K562 (cell line): ENCODE results near the gene ECHDC1. TPM values are rescaled to one million over a fixed set of nuclear protein-coding genes. Genes with fewer than 3 reads are reported as not detected.

Experiments
- E2F5 ChIP-seq: sonication (generic); formaldehyde crosslinking; IDR thresholded peaks from 2 replicates; pipeline ENCODE4 v1.8.0; 2022; ENCODE audit warnings: mild to moderate bottlenecking, missing genetic modification reagents
- ELF2 ChIP-seq: fragments of 250-450 bp; sonication (Bioruptor Pico); IDR thresholded peaks from 2 replicates; pipeline ENCODE4 v1.5.0; 2021; ENCODE audit warnings: mild to moderate bottlenecking
- GTF2E2 ChIP-seq: fragments of 200-800 bp; sonication (Bioruptor generic); IDR thresholded peaks from 2 replicates; pipeline ENCODE4 v1.6.1; 2016; ENCODE audit warnings: missing genetic modification characterization, missing compliant biosample characterization
- KDM2B ChIP-seq: fragments of 250-450 bp; sonication (Bioruptor Pico); IDR thresholded peaks from 2 replicates; pipeline ENCODE4 v1.8.0; 2021; ENCODE audit warnings: mild to moderate bottlenecking, moderate library complexity
- KLF6 ChIP-seq: fragments of 250-450 bp; sonication (Bioruptor Pico); IDR thresholded peaks from 2 replicates; pipeline ENCODE4 v1.4.0; 2020; ENCODE audit warnings: mild to moderate bottlenecking, moderate library complexity, borderline replicate concordance
- MECOM ChIP-seq: fragments of 250-450 bp; sonication (Bioruptor Pico); IDR thresholded peaks from 2 replicates; pipeline ENCODE4 v1.8.0; 2022; ENCODE audit warnings: inconsistent platforms
- PHF21A ChIP-seq: fragments of 450-650 bp; IDR thresholded peaks from 2 replicates; pipeline ENCODE4 v1.6.1; 2017; ENCODE audit warnings: low read depth, borderline replicate concordance
- STAT5A ChIP-seq: IDR thresholded peaks from 2 replicates; pipeline ENCODE4 v1.6.1; 2012; ENCODE audit warnings: low read length, inconsistent platforms, borderline replicate concordance
- ZNF232 ChIP-seq: sonication (generic); formaldehyde crosslinking; IDR thresholded peaks from 2 replicates; pipeline ENCODE4 v1.8.0; 2022; ENCODE audit warnings: mild to moderate bottlenecking, missing genetic modification reagents
- ZNF316 ChIP-seq: fragments of 450-650 bp; IDR thresholded peaks from 2 replicates; pipeline ENCODE4 v1.6.1; 2016
- ZNF318 ChIP-seq, 2 experiments: fragments of 450-650 bp; IDR thresholded peaks; 2 replicates each; pipeline ENCODE4 v1.6.1; 2016; ENCODE audit warnings: mild to moderate bottlenecking in 2 of 2, borderline replicate concordance in 1 of 2, low read depth in 1 of 2, moderate library complexity in 1 of 2
- ZNF592 ChIP-seq: fragments of 450-650 bp; IDR thresholded peaks from 2 replicates; pipeline ENCODE4 v1.6.1; 2017; ENCODE audit warnings: antibody characterized with exemption, mild to moderate bottlenecking
- polyA plus RNA-seq, 8 experiments: library from polyadenylated mRNA; depleted of rRNA in 4 of 8; stranded (reverse) in 5 of 8; unstranded in 3 of 8; fragments of >200 nt; fragmentation: Nextera tagmentation in 2 of 8; fragmentation: Illumina TruSeq in 1 of 8; extraction: Ambion mirVana in 2 of 8; extraction: Trizol in 1 of 8; gene quantifications; 2 replicates each; pipeline versions ENCODE4 v1.2.1 to v1.2.3, GENCODE V29; 2011 to 2014; ENCODE audit warnings: inconsistent platforms in 1 of 8, missing spikeins in 1 of 8
- total RNA-seq, 7 experiments: library from RNA; depleted of rRNA in 6 of 7; stranded (reverse); fragments of >200 nt in 6 of 7; fragmentation: Illumina TruSeq in 2 of 7; extraction: Trizol in 2 of 7; gene quantifications; 2 replicates each; pipeline versions ENCODE4 v1.2.1 to v1.2.3, GENCODE V29; 2011 to 2021; ENCODE audit warnings: low replicate concordance in 1 of 7

The ECHDC1 gene
- total and polyA plus RNA-seq, 9 of the 15 experiments (the other 6 are each of a cell fraction or from before 2014, with no cell fraction given): 58.0 to 105 (median 78.6) TPM

- no peak for TF ChIP-seq KDM2B (CRISPR knock-in tag)
- TF ChIP-seq ZNF592: no peak
- TF ChIP-seq ZNF318 (IDR thresholded peaks at IDR 0.05; ENCODE audit: borderline replicate concordance in 1 of 2, low read depth in 1 of 2): no peak
- TF ChIP-seq GTF2E2 (tag): peak; percentile 51
- TF ChIP-seq STAT5A: no peak
- TF ChIP-seq ELF2 (CRISPR knock-in tag): no peak; the same call in 1 of the 2 replicates
- no peak for TF ChIP-seq PHF21A
- no peak for TF ChIP-seq ZNF316
- no peak for TF ChIP-seq E2F5 (CRISPR knock-in tag)
- peak; percentile 70; the same call in 1 of the 2 replicates for TF ChIP-seq ZNF232 (CRISPR knock-in tag)
- no peak for TF ChIP-seq MECOM (CRISPR knock-in tag)
- no peak for TF ChIP-seq KLF6 (CRISPR knock-in tag)
Observed at GRCh38 chr6:127266892-127267645, 76.3 kb downstream of the ECHDC1 start (continued).
